GM23338 (cell line): ENCODE data around the gene KCTD8. TPM values are rescaled to one million over a fixed set of nuclear protein-coding genes. Genes with fewer than 3 reads are reported as not detected.

Experiments used
- ATAC-seq: fragments of 200-7000 bp; cut with Tn5 transposase; 3 replicates; pipeline ENCODE4 v1.9.1; 2020
- DNase-seq: peaks from one replicate; pipeline ENCODE4 v3.0.0-alpha.2; 2015; ENCODE audit warnings: low spot score
- H2AFZ ChIP-seq: fragments of 200-600 bp; sonication (generic); 2 replicates; pipeline ENCODE4 v1.8.0; 2016; ENCODE audit warnings: antibody characterized with exemption, mild to moderate bottlenecking, moderate library complexity
- H3F3A ChIP-seq: fragments of 200-600 bp; sonication (generic); replicated peaks from 2 replicates; pipeline ENCODE4 v1.8.0; 2017; ENCODE audit warnings: antibody characterized with exemption, mixed run types, low read depth
- H3K27ac ChIP-seq: fragments of 200-600 bp; sonication (generic); 2 replicates; pipeline ENCODE4 v1.6.1; 2016; ENCODE audit warnings: low read depth
- H3K27me3 ChIP-seq: fragments of 200-600 bp; sonication (generic); 2 replicates; pipeline ENCODE4 v1.8.0; 2016; ENCODE audit warnings: mild to moderate bottlenecking, mixed run types, moderate library complexity; ENCODE audit not compliant: insufficient read depth
- H3K36me3 ChIP-seq: fragments of 200-600 bp; sonication (generic); 2 replicates; pipeline ENCODE4 v1.8.0; 2016; ENCODE audit warnings: mild to moderate bottlenecking; ENCODE audit not compliant: insufficient read depth
- H3K4me1 ChIP-seq: fragments of 200-600 bp; sonication (generic); 2 replicates; pipeline ENCODE4 v1.8.0; 2016; ENCODE audit warnings: mild to moderate bottlenecking, moderate library complexity; ENCODE audit not compliant: insufficient read depth
- H3K4me2 ChIP-seq: fragments of 200-600 bp; sonication (generic); 2 replicates; pipeline ENCODE4 v1.7.1; 2017; ENCODE audit warnings: mixed run types
- H3K4me3 ChIP-seq: fragments of 200-600 bp; sonication (generic); 2 replicates; pipeline ENCODE4 v1.6.1; 2016; ENCODE audit warnings: mixed run types
- H3K79me2 ChIP-seq: fragments of 200-600 bp; sonication (generic); replicated peaks from 2 replicates; pipeline ENCODE4 v1.8.0; 2017; ENCODE audit warnings: mild to moderate bottlenecking; ENCODE audit not compliant: insufficient read depth
- H3K9me2 ChIP-seq: fragments of 200-600 bp; sonication (generic); 2 replicates; pipeline ENCODE4 v1.8.0; 2017; ENCODE audit not compliant: insufficient read depth
- H4K20me1 ChIP-seq: fragments of 200-600 bp; sonication (generic); replicated peaks from 2 replicates; pipeline ENCODE4 v1.8.0; 2017; ENCODE audit warnings: mild to moderate bottlenecking; ENCODE audit not compliant: insufficient read depth
- H3K27ac Mint-ChIP-seq: 2 replicates; pipeline ENCODE4 v1.8.0; 2020; ENCODE audit warnings: inconsistent platforms, mild to moderate bottlenecking, moderate library complexity, mixed read lengths
- H3K27me3 Mint-ChIP-seq: 3 replicates; pipeline ENCODE4 v1.8.0; 2022; ENCODE audit warnings: low read depth, mild to moderate bottlenecking, moderate library complexity, mixed read lengths, inconsistent platforms; ENCODE audit not compliant: insufficient read depth, poor library complexity
- H3K36me3 Mint-ChIP-seq: 3 replicates; pipeline ENCODE4 v1.8.0; 2021; ENCODE audit warnings: low read depth, mild to moderate bottlenecking, inconsistent platforms, moderate library complexity, mixed read lengths
- H3K4me1 Mint-ChIP-seq: 3 replicates; pipeline ENCODE4 v1.8.0; 2020; ENCODE audit warnings: mild to moderate bottlenecking, inconsistent platforms, mixed read lengths
- H3K4me3 Mint-ChIP-seq: 3 replicates; pipeline ENCODE4 v1.8.0; 2021; ENCODE audit warnings: moderate library complexity, mild to moderate bottlenecking, inconsistent platforms, mixed read lengths
- H3K9me3 Mint-ChIP-seq: 3 replicates; pipeline ENCODE4 v1.8.0; 2020; ENCODE audit warnings: moderate library complexity, mild to moderate bottlenecking, inconsistent platforms, mixed read lengths
- CREB1 ChIP-seq: fragments of 250-450 bp; sonication (Bioruptor Pico); IDR thresholded peaks from 2 replicates; pipeline ENCODE4 v1.5.0; 2020; ENCODE audit warnings: low read depth, mild to moderate bottlenecking, moderate library complexity
- ETS1 ChIP-seq: IDR thresholded peaks from 2 replicates; pipeline ENCODE4 v1.6.1; 2016; ENCODE audit warnings: antibody characterized with exemption
- EZH2 ChIP-seq: fragments of 200-600 bp; sonication (generic); IDR thresholded peaks from one replicate; pipeline ENCODE4 v1.8.0; 2017; ENCODE audit warnings: antibody characterized with exemption, mild to moderate bottlenecking, low read depth; ENCODE audit not compliant: unreplicated experiment
- EZH2phosphoT487 ChIP-seq: fragments of 200-600 bp; sonication (generic); IDR thresholded peaks from one replicate; pipeline ENCODE4 v1.8.1; 2018; ENCODE audit warnings: antibody characterized with exemption; ENCODE audit not compliant: unreplicated experiment
- JUNB ChIP-seq: IDR thresholded peaks from one replicate; pipeline ENCODE4 v1.6.1; 2016; ENCODE audit warnings: antibody characterized with exemption; ENCODE audit not compliant: unreplicated experiment
- NANOG ChIP-seq: IDR thresholded peaks from 2 replicates; pipeline ENCODE4 v1.6.1; 2016; ENCODE audit warnings: antibody characterized with exemption, borderline replicate concordance
- POLR2AphosphoS5 ChIP-seq: IDR thresholded peaks from 2 replicates; pipeline ENCODE4 v1.6.1; 2016; ENCODE audit warnings: antibody characterized with exemption, low read depth
- REST ChIP-seq: IDR thresholded peaks from one replicate; pipeline ENCODE4 v1.6.1; 2018; ENCODE audit warnings: antibody characterized with exemption; ENCODE audit not compliant: unreplicated experiment
- STAT1 ChIP-seq: IDR thresholded peaks from one replicate; pipeline ENCODE4 v1.6.1; 2016; ENCODE audit warnings: antibody characterized with exemption; ENCODE audit not compliant: unreplicated experiment
- ZNF114 ChIP-seq: fragments of 250-450 bp; sonication (Bioruptor Pico); IDR thresholded peaks from 2 replicates; pipeline ENCODE4 v1.5.0; 2020; ENCODE audit warnings: mild to moderate bottlenecking, moderate library complexity
- ZNF331 ChIP-seq: fragments of 250-450 bp; sonication (Bioruptor Pico); IDR thresholded peaks from 2 replicates; pipeline ENCODE4 v1.5.0; 2020; ENCODE audit warnings: low read depth, mild to moderate bottlenecking, moderate library complexity
- polyA plus RNA-seq: library from polyadenylated mRNA; unstranded; fragments of >200 nt; fragmentation: Nextera tagmentation; extraction: Ambion mirVana; gene quantifications from 2 replicates; pipeline ENCODE4 v1.2.1, GENCODE V29; 2016
- total RNA-seq: library from RNA; depleted of rRNA; stranded (reverse); fragments of >200 nt; shearing (Covaris generic); gene quantifications from 2 replicates; pipeline ENCODE4 v1.2.3, GENCODE V29; 2014
- TF ChIP-seq, protein P1 (sequence below), 2 experiments: fragments of 200-600 bp in 1 of 2; sonication (generic) in 1 of 2; conservative IDR thresholded peaks; 2 replicates each; pipeline versions ENCODE4 v1.5.1 to v1.6.1; 2016 to 2017; ENCODE audit warnings: antibody characterized with exemption in 2 of 2, low read depth in 2 of 2, mild to moderate bottlenecking in 2 of 2, moderate library complexity in 1 of 2
- TF ChIP-seq, protein P2 (sequence below): fragments of 250-450 bp; sonication (Bioruptor Pico); IDR thresholded peaks from 2 replicates; pipeline ENCODE4 v1.5.0; 2020; ENCODE audit warnings: mild to moderate bottlenecking, moderate library complexity

Gene KCTD8
- total and polyA plus RNA-seq, 2 experiments from 2014 or later = 2.8 to 5.0 TPM

- Histone ChIP-seq H3K27ac (no peak overlapping the region), H2AFZ (peak overlapping the region; percentile 11; the same call in 1 of the 2 replicates), H3K4me1 (no peaks in the 10 kb centered on the region), H3K4me3 (no peak overlapping the region), H3K9me2 (no peaks in the 10 kb centered on the region), H3F3A (no peaks in the 10 kb centered on the region), H3K36me3 (no peaks in the 10 kb centered on the region), H3K79me2 (no peaks in the 10 kb centered on the region), H3K27me3 (no peaks in the 10 kb centered on the region), H4K20me1 (no peaks in the 10 kb centered on the region), H3K4me2 (no peak overlapping the region)
- Mint-ChIP-seq H3K27me3 (no peaks in the 10 kb centered on the region), H3K4me1 (no peaks in the 10 kb centered on the region), H3K4me3 (no peak overlapping the region), H3K36me3 (peaks cover 3% of the 10 kb centered on the region; the same call in 1 of the 3 replicates), H3K9me3 (peaks cover 3% of the 10 kb centered on the region; the same call in 2 of the 3 replicates), H3K27ac (no peak overlapping the region; the same call in 1 of the 2 replicates)
- TF ChIP-seq, protein P1, sequence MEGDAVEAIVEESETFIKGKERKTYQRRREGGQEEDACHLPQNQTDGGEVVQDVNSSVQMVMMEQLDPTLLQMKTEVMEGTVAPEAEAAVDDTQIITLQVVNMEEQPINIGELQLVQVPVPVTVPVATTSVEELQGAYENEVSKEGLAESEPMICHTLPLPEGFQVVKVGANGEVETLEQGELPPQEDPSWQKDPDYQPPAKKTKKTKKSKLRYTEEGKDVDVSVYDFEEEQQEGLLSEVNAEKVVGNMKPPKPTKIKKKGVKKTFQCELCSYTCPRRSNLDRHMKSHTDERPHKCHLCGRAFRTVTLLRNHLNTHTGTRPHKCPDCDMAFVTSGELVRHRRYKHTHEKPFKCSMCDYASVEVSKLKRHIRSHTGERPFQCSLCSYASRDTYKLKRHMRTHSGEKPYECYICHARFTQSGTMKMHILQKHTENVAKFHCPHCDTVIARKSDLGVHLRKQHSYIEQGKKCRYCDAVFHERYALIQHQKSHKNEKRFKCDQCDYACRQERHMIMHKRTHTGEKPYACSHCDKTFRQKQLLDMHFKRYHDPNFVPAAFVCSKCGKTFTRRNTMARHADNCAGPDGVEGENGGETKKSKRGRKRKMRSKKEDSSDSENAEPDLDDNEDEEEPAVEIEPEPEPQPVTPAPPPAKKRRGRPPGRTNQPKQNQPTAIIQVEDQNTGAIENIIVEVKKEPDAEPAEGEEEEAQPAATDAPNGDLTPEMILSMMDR (conservative IDR thresholded peaks at IDR 0.05; ENCODE audit: low read depth in 2 of 2) = no peak
- no peak for TF ChIP-seq STAT1
- no peak for TF ChIP-seq ZNF114 (CRISPR knock-in tag)
- TF ChIP-seq JUNB = no peak
- no peak for TF ChIP-seq POLR2AphosphoS5
- TF ChIP-seq, protein P2, sequence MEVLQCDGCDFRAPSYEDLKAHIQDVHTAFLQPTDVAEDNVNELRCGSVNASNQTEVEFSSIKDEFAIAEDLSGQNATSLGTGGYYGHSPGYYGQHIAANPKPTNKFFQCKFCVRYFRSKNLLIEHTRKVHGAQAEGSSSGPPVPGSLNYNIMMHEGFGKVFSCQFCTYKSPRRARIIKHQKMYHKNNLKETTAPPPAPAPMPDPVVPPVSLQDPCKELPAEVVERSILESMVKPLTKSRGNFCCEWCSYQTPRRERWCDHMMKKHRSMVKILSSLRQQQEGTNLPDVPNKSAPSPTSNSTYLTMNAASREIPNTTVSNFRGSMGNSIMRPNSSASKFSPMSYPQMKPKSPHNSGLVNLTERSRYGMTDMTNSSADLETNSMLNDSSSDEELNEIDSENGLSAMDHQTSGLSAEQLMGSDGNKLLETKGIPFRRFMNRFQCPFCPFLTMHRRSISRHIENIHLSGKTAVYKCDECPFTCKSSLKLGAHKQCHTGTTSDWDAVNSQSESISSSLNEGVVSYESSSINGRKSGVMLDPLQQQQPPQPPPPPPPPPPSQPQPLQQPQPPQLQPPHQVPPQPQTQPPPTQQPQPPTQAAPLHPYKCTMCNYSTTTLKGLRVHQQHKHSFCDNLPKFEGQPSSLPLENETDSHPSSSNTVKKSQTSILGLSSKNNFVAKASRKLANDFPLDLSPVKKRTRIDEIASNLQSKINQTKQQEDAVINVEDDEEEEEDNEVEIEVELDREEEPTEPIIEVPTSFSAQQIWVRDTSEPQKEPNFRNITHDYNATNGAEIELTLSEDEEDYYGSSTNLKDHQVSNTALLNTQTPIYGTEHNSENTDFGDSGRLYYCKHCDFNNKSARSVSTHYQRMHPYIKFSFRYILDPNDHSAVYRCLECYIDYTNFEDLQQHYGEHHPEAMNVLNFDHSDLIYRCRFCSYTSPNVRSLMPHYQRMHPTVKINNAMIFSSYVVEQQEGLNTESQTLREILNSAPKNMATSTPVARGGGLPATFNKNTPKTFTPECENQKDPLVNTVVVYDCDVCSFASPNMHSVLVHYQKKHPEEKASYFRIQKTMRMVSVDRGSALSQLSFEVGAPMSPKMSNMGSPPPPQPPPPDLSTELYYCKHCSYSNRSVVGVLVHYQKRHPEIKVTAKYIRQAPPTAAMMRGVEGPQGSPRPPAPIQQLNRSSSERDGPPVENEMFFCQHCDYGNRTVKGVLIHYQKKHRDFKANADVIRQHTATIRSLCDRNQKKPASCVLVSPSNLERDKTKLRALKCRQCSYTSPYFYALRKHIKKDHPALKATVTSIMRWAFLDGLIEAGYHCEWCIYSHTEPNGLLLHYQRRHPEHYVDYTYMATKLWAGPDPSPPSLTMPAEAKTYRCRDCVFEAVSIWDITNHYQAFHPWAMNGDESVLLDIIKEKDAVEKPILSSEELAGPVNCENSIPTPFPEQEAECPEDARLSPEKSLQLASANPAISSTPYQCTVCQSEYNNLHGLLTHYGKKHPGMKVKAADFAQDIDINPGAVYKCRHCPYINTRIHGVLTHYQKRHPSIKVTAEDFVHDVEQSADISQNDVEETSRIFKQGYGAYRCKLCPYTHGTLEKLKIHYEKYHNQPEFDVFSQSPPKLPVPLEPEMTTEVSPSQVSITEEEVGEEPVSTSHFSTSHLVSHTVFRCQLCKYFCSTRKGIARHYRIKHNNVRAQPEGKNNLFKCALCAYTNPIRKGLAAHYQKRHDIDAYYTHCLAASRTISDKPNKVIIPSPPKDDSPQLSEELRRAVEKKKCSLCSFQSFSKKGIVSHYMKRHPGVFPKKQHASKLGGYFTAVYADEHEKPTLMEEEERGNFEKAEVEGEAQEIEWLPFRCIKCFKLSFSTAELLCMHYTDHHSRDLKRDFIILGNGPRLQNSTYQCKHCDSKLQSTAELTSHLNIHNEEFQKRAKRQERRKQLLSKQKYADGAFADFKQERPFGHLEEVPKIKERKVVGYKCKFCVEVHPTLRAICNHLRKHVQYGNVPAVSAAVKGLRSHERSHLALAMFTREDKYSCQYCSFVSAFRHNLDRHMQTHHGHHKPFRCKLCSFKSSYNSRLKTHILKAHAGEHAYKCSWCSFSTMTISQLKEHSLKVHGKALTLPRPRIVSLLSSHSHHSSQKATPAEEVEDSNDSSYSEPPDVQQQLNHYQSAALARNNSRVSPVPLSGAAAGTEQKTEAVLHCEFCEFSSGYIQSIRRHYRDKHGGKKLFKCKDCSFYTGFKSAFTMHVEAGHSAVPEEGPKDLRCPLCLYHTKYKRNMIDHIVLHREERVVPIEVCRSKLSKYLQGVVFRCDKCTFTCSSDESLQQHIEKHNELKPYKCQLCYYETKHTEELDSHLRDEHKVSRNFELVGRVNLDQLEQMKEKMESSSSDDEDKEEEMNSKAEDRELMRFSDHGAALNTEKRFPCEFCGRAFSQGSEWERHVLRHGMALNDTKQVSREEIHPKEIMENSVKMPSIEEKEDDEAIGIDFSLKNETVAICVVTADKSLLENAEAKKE = no peak
- TF ChIP-seq ETS1 = no peak
- TF ChIP-seq REST = no peak
- no peak for TF ChIP-seq ZNF331 (CRISPR knock-in tag)
- TF ChIP-seq CREB1 (CRISPR knock-in tag) = no peak
- TF ChIP-seq EZH2phosphoT487 = no peak
- no peak for TF ChIP-seq NANOG
- TF ChIP-seq EZH2 = no peak
- no peak for ATAC-seq
- no peak for DNase-seq
These were observed 286.9 kb downstream of the KCTD8 start for GRCh38 chr4:44161756-44162155.
